KOPT-K1 (cell line): Measurements from ENCODE around the gene PLD5.

Experiments used
- H3K27ac ChIP-seq: fragments of 200-600 bp; sonication (generic); 2 replicates; pipeline ENCODE4 v1.5.1; 2016; ENCODE audit warnings: antibody characterized with exemption, mild to moderate bottlenecking, low read depth, low read length; ENCODE audit not compliant: poor library complexity, severe bottlenecking
- H3K36me3 ChIP-seq: fragments of 200-600 bp; sonication (generic); 2 replicates; pipeline ENCODE4 v1.5.1; 2017; ENCODE audit warnings: antibody characterized with exemption, mild to moderate bottlenecking, low read length, moderate library complexity; ENCODE audit not compliant: insufficient read depth
- H3K9me3 ChIP-seq: fragments of 200-600 bp; sonication (generic); 2 replicates; pipeline ENCODE4 v1.5.1; 2017; ENCODE audit warnings: antibody characterized with exemption, low read length, mild to moderate bottlenecking; ENCODE audit not compliant: insufficient read depth, poor library complexity, severe bottlenecking

Gene PLD5

DNA sequence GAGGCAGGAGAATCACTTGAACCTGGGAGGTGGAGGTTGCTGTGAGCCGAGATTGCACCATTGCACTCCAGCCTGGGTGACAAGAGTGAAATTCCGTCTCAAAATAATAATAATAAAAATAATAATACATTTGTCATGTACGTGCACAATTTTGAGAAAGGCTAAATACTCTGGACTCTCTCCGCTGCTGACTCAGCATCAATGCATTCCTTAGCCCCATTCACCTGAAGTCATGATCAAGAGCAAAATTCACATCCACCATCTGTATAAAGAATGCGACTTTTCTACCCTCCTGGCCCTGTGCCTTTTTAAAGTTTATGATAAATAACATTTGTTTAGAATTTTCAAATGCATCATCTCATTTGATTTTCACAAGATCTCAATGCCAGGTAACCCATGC is 490.1 kb downstream of the PLD5 start:
- Histone ChIP-seq H3K9me3 (no peaks in the 10 kb centered on the region), H3K27ac (no peak overlapping the region), H3K36me3 (no peaks in the 10 kb centered on the region)

DNA sequence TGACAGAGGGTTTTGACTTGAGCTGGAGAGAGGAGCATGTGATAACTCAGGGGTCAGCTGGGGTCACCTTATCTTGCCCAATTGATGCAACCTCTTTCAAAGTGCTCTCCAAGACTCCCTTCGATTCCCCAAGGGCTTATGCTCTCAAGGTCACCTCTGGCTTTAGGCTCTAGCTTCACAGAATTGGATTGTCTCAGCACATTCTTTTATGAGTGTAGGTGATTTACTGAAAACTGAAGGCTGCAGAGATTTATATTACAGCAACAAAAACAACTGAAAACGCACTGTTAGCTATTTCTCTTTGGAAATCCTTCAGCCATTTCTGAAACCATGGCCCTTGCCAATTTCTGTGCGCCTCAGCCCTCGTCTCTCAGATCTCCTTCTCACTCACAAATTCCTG is 491.1 kb downstream of the PLD5 start:
- H3K9me3 ChIP-seq: no peaks in the 10 kb centered on the region
- H3K36me3 ChIP-seq: no peaks in the 10 kb centered on the region
- H3K27ac ChIP-seq: no peak overlapping the region
